Naive thymus-derived CD8-positive, alpha-beta T cell (primary cell): ENCODE results near the gene DCAF4. TPM values are rescaled to one million over a fixed set of nuclear protein-coding genes. Genes with fewer than 3 reads are reported as not detected.

Experiments
- ATAC-seq, 2 donors: fragments of 150-1000 bp; cut with Tn5 transposase in 1 of 2; sonication (Bioruptor Pico), chemical (Tn5 transposase) in 1 of 2; 1 replicate in 1 of 2; 2 replicates in 1 of 2; pipeline ENCODE4 v1.10.0; 2021; ENCODE audit warnings: mild to moderate bottlenecking in 2 of 2, moderate library complexity in 2 of 2
- POLR2A ChIA-PET: fragments of 350-600 bp; sonication (Branson Sonifier 250); formaldehyde crosslinking; loops from one replicate; lab custom pipeline; 2021; ENCODE audit warnings: antibody characterized with exemption; lab: Charles Lee
- DNase-seq, 10 donors: peaks; one replicate each; pipeline versions ENCODE4 v3.0.0 to v3.0.0-alpha.2; 2020 to 2022
- H3K27ac Mint-ChIP-seq, 10 donors: one replicate each; pipeline ENCODE4 v1.8.0; 2020 to 2022; ENCODE audit warnings: mild to moderate bottlenecking in 10 of 10, mixed read lengths in 10 of 10, moderate library complexity in 4 of 10, inconsistent platforms in 1 of 10
- H3K27me3 Mint-ChIP-seq, 5 donors: one replicate each; pipeline ENCODE4 v1.8.0; 2021 to 2022; ENCODE audit warnings: mixed read lengths in 5 of 5
- H3K36me3 Mint-ChIP-seq, 3 donors: one replicate each; pipeline ENCODE4 v1.8.0; 2020 to 2022; ENCODE audit warnings: mixed read lengths in 3 of 3, mild to moderate bottlenecking in 2 of 3, inconsistent platforms in 1 of 3
- H3K4me1 Mint-ChIP-seq, 4 donors: one replicate each; pipeline ENCODE4 v1.8.0; 2021 to 2022; ENCODE audit warnings: mixed read lengths in 4 of 4
- H3K4me3 Mint-ChIP-seq, 10 donors: one replicate each; pipeline ENCODE4 v1.8.0; 2020 to 2022; ENCODE audit warnings: mild to moderate bottlenecking in 10 of 10, mixed read lengths in 10 of 10, moderate library complexity in 6 of 10, inconsistent platforms in 1 of 10
- H3K9me3 Mint-ChIP-seq, 9 donors: one replicate each; pipeline ENCODE4 v1.8.0; 2020 to 2022; ENCODE audit warnings: mixed read lengths in 9 of 9, mild to moderate bottlenecking in 3 of 9, inconsistent platforms in 1 of 9, moderate library complexity in 1 of 9
- polyA plus RNA-seq, 3 donors: library from polyadenylated mRNA; unstranded; fragments of 300-500 nt; fragmentation: Illumina TruSeq; gene quantifications; one replicate each; pipeline ENCODE4 v1.2.3, GENCODE V29; 2021
- total RNA-seq, 8 experiments: library from RNA in 2 of 8; stranded (reverse) in 2 of 8; gene quantifications; one replicate each; pipeline ENCODE4 v1.2.3 and lab custom pipeline; 2021 to 2026

Gene DCAF4
- total and polyA plus RNA-seq, 5 experiments from 2014 or later: 7.9 to 32.8 (median 11.1) TPM

- H3K36me3 Mint-ChIP-seq: no peaks in the 10 kb centered on the region
- H3K27me3 Mint-ChIP-seq: peaks cover 14 to 42% (median 30%) of the 10 kb centered on the region in 5 donors
- peaks cover 0 to 9% (median 5%) of the 10 kb centered on the region in 4 donors for H3K4me1 Mint-ChIP-seq
- POLR2A ChIA-PET: no interaction called here
- no peak overlapping the region for H3K27ac Mint-ChIP-seq
- DNase-seq (no peak), ATAC-seq (no peak)
- no peaks in the 10 kb centered on the region for H3K9me3 Mint-ChIP-seq
- H3K4me3 Mint-ChIP-seq: no peak overlapping the region
These were observed 24.9 kb upstream of the DCAF4 start for GRCh38 chr14:72901361-72901760.

GRCh38 chr14:72902801-72903530 is 23.3 kb upstream of the DCAF4 start:
- POLR2A ChIA-PET: interaction anchor here (0.9 kb wide), 1 partner anchor 386 kb away, joined by 3 read pairs; no protein-coding TSS in a partner anchor
- no peak for ATAC-seq

GRCh38 chr14:72903716-72904115 is 22.5 kb upstream of the DCAF4 start:
- no peaks in the 10 kb centered on the region for H3K9me3 Mint-ChIP-seq
- H3K27me3 Mint-ChIP-seq: peaks cover 10 to 26% (median 21%) of the 10 kb centered on the region in 5 donors
- no peak overlapping the region for H3K27ac Mint-ChIP-seq
- no peaks in the 10 kb centered on the region for H3K36me3 Mint-ChIP-seq
- peaks cover 0 to 9% (median 5%) of the 10 kb centered on the region in 4 donors for H3K4me1 Mint-ChIP-seq
- DNase-seq (no peak), ATAC-seq (no peak)
- H3K4me3 Mint-ChIP-seq: no peak overlapping the region
- POLR2A ChIA-PET: no interaction called here

More at GRCh38 chr14:72902801-72903530, 23.3 kb upstream of the DCAF4 start:
- H3K9me3 Mint-ChIP-seq: no peaks in the 10 kb centered on the region
- no peaks in the 10 kb centered on the region for H3K36me3 Mint-ChIP-seq
- H3K4me1 Mint-ChIP-seq: peaks cover 0 to 9% (median 5%) of the 10 kb centered on the region in 4 donors
- H3K27ac Mint-ChIP-seq: no peak overlapping the region
- no peak overlapping the region for H3K4me3 Mint-ChIP-seq
- H3K27me3 Mint-ChIP-seq: peaks cover 12 to 33% (median 25%) of the 10 kb centered on the region in 5 donors
- no peak for DNase-seq

GRCh38 chr14:72904218-72904617 is 22.0 kb upstream of the DCAF4 start:
- POLR2A ChIA-PET: interaction anchor here (1.7 kb wide), 1 partner anchor 387 kb away, joined by 7 read pairs; no protein-coding TSS in a partner anchor
- ATAC-seq (no peak), DNase-seq (no peak)
- no peaks in the 10 kb centered on the region for H3K9me3 Mint-ChIP-seq
- H3K36me3 Mint-ChIP-seq: no peaks in the 10 kb centered on the region
- no peak overlapping the region for H3K27ac Mint-ChIP-seq
- H3K27me3 Mint-ChIP-seq: peaks cover 8 to 21% (median 18%) of the 10 kb centered on the region in 5 donors
- no peak overlapping the region for H3K4me3 Mint-ChIP-seq
- peaks cover 0 to 9% (median 5%) of the 10 kb centered on the region in 4 donors for H3K4me1 Mint-ChIP-seq

GRCh38 chr14:72904840-72905561 is 21.3 kb upstream of the DCAF4 start:
- POLR2A ChIA-PET: interaction anchor here (1.0 to 1.7 kb wide), 2 partner anchors 388 to 391 kb away, joined by 3 to 7 read pairs; no protein-coding TSS in a partner anchor
- H3K36me3 Mint-ChIP-seq: no peaks in the 10 kb centered on the region
- peak; percentile 75 to 78 for ATAC-seq
- no peak overlapping the region for H3K27ac Mint-ChIP-seq
- no peak overlapping the region for H3K4me3 Mint-ChIP-seq
- peak; percentile 33 to 79 (median 62) for DNase-seq
- no peaks in the 10 kb centered on the region for H3K9me3 Mint-ChIP-seq
- peaks cover 6 to 14% (median 12%) of the 10 kb centered on the region in 5 donors for H3K27me3 Mint-ChIP-seq
- H3K4me1 Mint-ChIP-seq: peaks cover 0 to 9% (median 5%) of the 10 kb centered on the region in 4 donors

GRCh38 chr14:72906316-72906715 is 19.9 kb upstream of the DCAF4 start:
- no peak overlapping the region for H3K27ac Mint-ChIP-seq
- no peak overlapping the region for H3K4me3 Mint-ChIP-seq
- peaks cover 0 to 9% (median 5%) of the 10 kb centered on the region in 4 donors for H3K4me1 Mint-ChIP-seq
- H3K27me3 Mint-ChIP-seq: peaks cover 3 to 14% (median 4%) of the 10 kb centered on the region in 5 donors
- POLR2A ChIA-PET: no interaction called here
- DNase-seq (no peak), ATAC-seq (no peak)
- no peaks in the 10 kb centered on the region for H3K9me3 Mint-ChIP-seq
- H3K36me3 Mint-ChIP-seq: no peaks in the 10 kb centered on the region

GRCh38 chr14:72906879-72907278 is 19.4 kb upstream of the DCAF4 start:
- Mint-ChIP-seq H3K36me3 (no peaks in the 10 kb centered on the region), H3K9me3 (no peaks in the 10 kb centered on the region), H3K27me3 (peaks cover 3 to 14% (median 4%) of the 10 kb centered on the region in 5 donors), H3K4me1 (peaks cover 0 to 9% (median 5%) of the 10 kb centered on the region in 4 donors), H3K4me3 (no peak overlapping the region), H3K27ac (no peak overlapping the region)
- POLR2A ChIA-PET: no interaction called here
- no peak for DNase-seq
- ATAC-seq: no peak

GRCh38 chr14:72907886-72908285 is 18.4 kb upstream of the DCAF4 start:
- POLR2A ChIA-PET: interaction anchor here (0.5 kb wide), 1 partner anchor 148 kb away, joined by 4 read pairs; no protein-coding TSS in a partner anchor
- no peak for DNase-seq
- Mint-ChIP-seq H3K9me3 (no peaks in the 10 kb centered on the region), H3K27ac (no peak overlapping the region), H3K36me3 (no peaks in the 10 kb centered on the region), H3K4me1 (peaks cover 0 to 9% (median 5%) of the 10 kb centered on the region in 4 donors), H3K27me3 (peaks cover 3 to 14% (median 4%) of the 10 kb centered on the region in 5 donors), H3K4me3 (no peak overlapping the region)
- no peak for ATAC-seq

- ATAC-seq (no peak), DNase-seq (no peak)
- POLR2A ChIA-PET: no interaction called here
- H3K27ac Mint-ChIP-seq: no peak overlapping the region
- peaks cover 0 to 9% (median 5%) of the 10 kb centered on the region in 4 donors for H3K4me1 Mint-ChIP-seq
- H3K9me3 Mint-ChIP-seq: no peaks in the 10 kb centered on the region
- H3K36me3 Mint-ChIP-seq: no peaks in the 10 kb centered on the region
- H3K27me3 Mint-ChIP-seq: peaks cover 5 to 20% (median 6%) of the 10 kb centered on the region in 5 donors
- H3K4me3 Mint-ChIP-seq: no peak overlapping the region
These were observed 17.1 kb upstream of the DCAF4 start for GRCh38 chr14:72909163-72909562.

- POLR2A ChIA-PET: no interaction called here
- no peak overlapping the region for H3K4me3 Mint-ChIP-seq
- H3K36me3 Mint-ChIP-seq: no peaks in the 10 kb centered on the region
- ATAC-seq (no peak), DNase-seq (no peak)
- peaks cover 2 to 17% (median 4%) of the 10 kb centered on the region in 5 donors for H3K27me3 Mint-ChIP-seq
- no peak overlapping the region for H3K27ac Mint-ChIP-seq
- no peaks in the 10 kb centered on the region for H3K9me3 Mint-ChIP-seq
- H3K4me1 Mint-ChIP-seq: no peaks in the 10 kb centered on the region
These were observed 12.5 kb upstream of the DCAF4 start for GRCh38 chr14:72913809-72914208.

GRCh38 chr14:72916174-72916573 is 10.1 kb upstream of the DCAF4 start:
- no peaks in the 10 kb centered on the region for H3K9me3 Mint-ChIP-seq
- H3K4me3 Mint-ChIP-seq: no peak overlapping the region
- no peak overlapping the region for H3K27ac Mint-ChIP-seq
- H3K36me3 Mint-ChIP-seq: no peaks in the 10 kb centered on the region
- peaks cover 7 to 22% (median 10%) of the 10 kb centered on the region in 5 donors for H3K27me3 Mint-ChIP-seq
- H3K4me1 Mint-ChIP-seq: no peaks in the 10 kb centered on the region
- POLR2A ChIA-PET: interaction anchor here (1.2 kb wide), 1 partner anchor 10 kb away, joined by 4 read pairs; the partner anchor contains the start of gene DCAF4
- no peak for DNase-seq
- no peak for ATAC-seq

GRCh38 chr14:72917094-72917802 is 9.0 kb upstream of the DCAF4 start:
- Mint-ChIP-seq H3K27me3 (peaks cover 7 to 25% (median 10%) of the 10 kb centered on the region in 5 donors), H3K4me3 (no peak overlapping the region), H3K4me1 (no peaks in the 10 kb centered on the region), H3K36me3 (no peaks in the 10 kb centered on the region), H3K9me3 (no peaks in the 10 kb centered on the region), H3K27ac (no peak overlapping the region)
- ATAC-seq: no peak
- POLR2A ChIA-PET: interaction anchor here (1.2 kb wide), 1 partner anchor 9 kb away, joined by 4 read pairs; the partner anchor contains the start of gene DCAF4
- no peak for DNase-seq
